GM19239 (cell line): ENCODE measurements around the gene HAND2.

Experiments used
- DNase-seq: peaks from one replicate; pipeline ENCODE4 v3.0.0; 2011; ENCODE audit warnings: low spot score; ENCODE audit not compliant: insufficient read length
- FAIRE-seq: peaks from 2 replicates; lab custom pipeline; 2011; peaks lifted over from hg19 to GRCh38; lab: Jason Lieb, UNC

The HAND2 gene

GRCh38 chr4:173529477-173530325, at the start of gene HAND2:
Gene HAND2, minus strand, starts transcription at chr4:173530229. Its CDS starts 940 bp downstream, at chr4:173529289.
- FAIRE-seq (no peak), DNase-seq (no peak)

DNA sequence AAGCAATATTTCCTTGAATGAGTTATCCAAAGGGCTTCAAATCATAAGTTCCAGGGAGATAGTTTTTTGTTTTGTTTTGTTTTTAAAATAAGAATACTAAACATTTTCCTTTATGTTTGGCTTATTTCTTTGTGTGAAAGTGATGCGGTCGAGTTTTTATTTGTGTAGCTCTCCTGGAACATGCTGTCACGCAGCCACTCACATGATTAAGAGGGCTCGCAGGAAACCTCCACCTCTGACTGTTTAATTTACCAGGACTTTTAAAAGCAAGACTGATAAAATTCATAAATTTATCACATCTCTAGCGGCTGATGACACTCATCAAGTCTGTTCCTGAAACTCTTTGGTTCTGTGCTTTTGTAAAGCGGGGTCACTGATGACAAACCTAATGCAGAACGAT, 48.9 kb upstream of the HAND2 start:
- DNase-seq, result no peak
- no peak for FAIRE-seq

DNA sequence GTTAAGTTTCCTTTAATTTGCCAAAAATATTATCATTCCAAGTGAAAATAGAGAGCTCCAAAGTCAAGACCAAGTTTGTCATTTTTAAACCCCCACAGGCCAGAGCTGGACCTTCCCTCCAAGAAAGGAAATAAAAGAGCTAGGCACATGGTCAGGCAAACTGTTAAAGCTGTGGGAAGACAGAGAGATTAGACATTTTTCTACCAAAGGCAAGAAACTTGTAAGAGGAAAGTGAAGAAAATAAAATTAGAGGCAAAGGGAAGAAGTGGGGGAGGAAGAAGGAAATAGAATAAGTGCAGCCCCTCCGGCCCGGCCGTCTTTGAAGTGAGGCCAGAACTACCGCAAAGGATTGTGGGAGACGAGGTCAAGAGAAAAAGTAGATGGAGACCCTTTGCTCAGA, 47.9 kb upstream of the HAND2 start:
- FAIRE-seq (no peak), DNase-seq (no peak)

DNA sequence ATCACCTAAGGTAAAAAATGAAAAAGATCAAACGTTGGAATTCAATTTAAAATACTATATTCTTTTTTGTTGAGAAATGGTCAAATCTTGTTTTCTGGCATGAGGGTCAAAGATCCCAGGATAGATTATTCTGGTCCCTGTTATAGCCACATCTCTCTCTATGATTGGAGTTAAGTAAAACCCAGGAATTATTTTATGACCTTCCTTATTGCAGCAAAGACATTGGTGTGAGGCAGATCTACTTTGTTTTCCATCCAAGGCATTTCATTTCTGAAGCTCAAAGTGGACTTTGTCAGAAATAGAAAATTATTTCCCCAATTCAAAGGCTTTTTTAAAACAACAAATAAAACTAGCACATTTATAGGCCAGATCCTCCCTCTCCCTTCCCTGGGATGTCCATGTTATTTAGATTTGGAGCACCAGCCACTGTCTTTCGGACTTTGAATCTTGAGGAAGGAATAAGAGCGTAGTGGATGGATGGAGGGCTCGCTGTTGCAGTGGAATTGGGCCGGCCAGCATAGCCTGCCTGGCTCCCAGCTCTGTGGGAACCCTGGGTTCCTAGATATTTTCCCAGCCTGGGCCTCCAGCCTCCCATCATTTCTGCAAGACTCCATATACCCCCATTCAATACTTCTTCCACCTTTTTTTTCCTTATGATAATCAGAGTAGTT, 45.6 kb upstream of the HAND2 start:
- FAIRE-seq (no peak), DNase-seq (no peak)

DNA sequence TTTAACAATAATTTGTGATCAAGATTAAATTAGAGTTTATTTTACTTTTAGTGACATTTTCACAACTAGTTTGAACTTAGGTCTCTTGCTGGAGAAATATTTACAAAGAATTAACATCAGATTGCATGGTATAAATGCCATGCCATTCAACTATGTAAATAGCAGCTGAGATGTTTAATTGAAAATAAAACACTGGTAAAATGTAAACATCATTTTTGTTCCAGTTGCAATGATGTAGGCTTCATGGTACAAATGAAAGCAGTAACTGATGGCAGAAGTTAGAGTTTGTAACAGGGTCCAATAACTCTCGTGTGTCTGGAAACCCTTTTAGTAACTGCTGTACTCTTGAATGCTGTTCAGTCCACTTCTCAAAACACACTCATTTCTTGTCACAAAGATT, 43.7 kb upstream of the HAND2 start:
- DNase-seq (no peak), FAIRE-seq (no peak)

DNA sequence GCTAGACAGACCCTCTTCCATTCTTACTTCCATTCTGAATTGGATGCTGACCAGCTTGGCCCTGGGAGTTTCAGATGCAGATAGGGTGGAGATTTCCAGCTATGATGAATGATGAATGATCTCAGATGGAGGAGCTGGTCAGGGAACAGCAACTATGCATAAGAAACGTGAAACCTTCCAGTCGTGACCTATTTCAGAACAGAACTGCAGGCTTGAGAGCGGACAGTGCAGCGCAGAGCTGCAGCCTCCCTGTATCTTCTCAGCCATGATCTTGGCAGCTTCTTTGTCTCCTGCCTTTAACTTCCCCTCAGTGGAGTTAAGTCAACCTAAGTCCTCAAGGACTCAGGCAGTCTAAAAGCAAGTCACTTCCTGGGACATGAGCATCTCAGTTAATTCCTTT, 43.3 kb upstream of the HAND2 start:
- DNase-seq (no peak), FAIRE-seq (no peak)

DNA sequence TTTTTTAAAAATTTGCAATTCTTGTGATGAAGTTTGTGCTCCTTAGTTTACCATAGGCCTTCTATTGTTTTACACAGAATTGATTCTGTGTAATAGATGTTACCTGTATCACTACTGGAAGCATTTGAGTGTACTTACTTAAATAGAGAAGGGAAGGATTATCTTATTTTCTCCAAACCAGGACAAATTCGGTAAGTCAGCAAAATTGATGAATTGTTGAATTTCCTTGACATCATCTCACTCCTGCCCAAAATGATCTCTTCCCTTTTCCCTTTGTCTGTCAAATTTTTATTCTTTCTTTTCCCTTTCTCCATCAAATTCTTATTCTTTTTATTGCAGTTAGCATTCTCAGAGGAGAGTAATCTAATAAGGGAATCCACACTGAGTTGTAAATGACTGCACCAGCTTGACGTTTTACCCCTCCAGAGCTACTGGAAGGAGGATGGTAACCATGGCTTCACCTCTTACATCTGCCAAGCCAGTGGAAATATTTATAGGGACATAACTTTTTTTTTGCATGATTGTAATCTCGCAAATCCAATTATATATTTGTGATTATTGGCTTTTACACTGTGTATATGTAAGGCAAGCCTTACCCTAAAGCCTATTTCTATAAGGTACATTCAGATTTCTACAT, 42.6 kb upstream of the HAND2 start:
- no peak for DNase-seq
- no peak for FAIRE-seq

GRCh38 chr4:173571620-173572019, 41.6 kb upstream of the HAND2 start:
- DNase-seq (no peak), FAIRE-seq (no peak)

DNA sequence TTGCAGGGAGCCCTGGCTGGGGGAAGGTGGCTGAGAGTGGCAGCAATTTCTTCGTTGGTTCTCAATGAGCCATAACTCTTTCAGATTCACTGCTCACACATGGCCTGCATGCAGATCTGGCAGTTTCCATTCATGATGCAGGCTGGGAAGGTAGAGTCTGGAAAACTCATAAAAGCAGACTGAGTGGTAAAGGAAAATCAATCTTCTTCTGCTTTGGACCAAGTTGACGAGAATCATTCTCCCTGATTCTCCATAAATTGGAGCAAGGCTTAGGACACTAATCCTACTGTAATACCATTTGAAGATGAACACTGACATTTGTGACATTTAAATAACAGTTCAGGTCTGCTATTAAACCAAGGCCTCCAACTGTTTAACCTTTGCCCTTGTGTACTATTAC, 35.3 kb upstream of the HAND2 start:
- no peak for FAIRE-seq
- no peak for DNase-seq

DNA sequence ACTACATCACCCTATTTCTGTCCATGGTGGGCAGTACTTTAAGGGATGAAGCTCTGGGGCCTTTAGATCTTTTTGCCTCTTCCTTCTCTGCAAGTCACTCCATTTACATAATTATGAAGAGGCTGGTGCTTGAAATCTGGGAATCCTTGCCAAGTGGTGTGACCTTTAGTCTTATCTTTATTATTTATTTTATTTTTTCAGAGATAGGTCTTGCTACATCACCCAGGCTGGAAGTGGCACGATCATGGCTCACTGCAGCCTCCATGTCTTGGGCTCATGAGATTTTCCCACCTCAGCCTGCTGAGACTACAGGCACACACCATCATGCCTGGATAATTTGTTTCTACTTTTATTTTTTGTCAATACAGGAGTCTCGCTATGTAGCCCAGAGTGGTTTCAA, 34.4 kb upstream of the HAND2 start:
- no peak for FAIRE-seq
- no peak for DNase-seq

DNA sequence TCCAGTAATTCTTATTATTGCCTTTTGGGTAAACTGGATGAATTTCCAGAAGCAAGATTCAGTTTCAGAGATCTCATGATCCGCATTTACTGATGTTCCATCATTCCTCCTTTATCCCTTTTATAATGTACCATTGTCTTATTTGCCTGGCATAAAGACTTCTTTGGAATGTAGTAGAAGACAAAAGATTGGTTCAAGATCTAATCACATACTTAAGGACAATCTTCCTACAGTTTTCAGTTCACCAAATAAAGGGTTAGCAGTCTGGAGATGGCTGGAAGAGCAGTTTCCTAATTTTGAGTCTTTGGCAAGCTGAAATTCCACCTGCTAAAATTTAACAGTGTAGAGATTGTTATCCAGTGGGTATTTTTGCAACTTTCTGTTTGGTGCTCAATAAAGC, 30.9 kb upstream of the HAND2 start:
- DNase-seq (no peak), FAIRE-seq (no peak)

- no peak for FAIRE-seq
- no peak for DNase-seq
Measured at GRCh38 chr4:173556398-173557131, 26.5 kb upstream of the HAND2 start.

DNA sequence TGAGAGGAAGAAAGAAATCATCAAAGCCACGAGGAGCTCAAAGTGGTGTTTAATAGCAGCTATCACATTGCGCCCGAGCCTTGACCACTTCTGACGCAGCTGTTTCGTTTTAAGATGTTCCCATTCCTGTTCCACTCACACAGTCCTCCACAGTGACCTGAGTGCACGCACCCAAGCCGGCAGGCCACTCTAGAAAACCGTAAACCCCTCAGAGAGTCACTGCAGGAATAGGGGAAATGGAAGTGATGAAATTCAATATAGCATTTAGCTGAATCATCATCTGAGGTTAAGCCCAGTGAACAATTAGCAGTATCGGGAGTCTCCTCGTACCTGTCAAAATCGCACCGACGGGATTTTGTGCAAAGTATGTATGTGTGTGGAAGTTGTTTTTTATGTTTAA, 17.9 kb upstream of the HAND2 start:
- DNase-seq (no peak), FAIRE-seq (no peak)

GRCh38 chr4:173546776-173547175, 16.7 kb upstream of the HAND2 start:
- no peak for DNase-seq
- FAIRE-seq, result no peak

- DNase-seq (no peak), FAIRE-seq (no peak)
Measured at GRCh38 chr4:173545440-173545839, 15.4 kb upstream of the HAND2 start.

DNA sequence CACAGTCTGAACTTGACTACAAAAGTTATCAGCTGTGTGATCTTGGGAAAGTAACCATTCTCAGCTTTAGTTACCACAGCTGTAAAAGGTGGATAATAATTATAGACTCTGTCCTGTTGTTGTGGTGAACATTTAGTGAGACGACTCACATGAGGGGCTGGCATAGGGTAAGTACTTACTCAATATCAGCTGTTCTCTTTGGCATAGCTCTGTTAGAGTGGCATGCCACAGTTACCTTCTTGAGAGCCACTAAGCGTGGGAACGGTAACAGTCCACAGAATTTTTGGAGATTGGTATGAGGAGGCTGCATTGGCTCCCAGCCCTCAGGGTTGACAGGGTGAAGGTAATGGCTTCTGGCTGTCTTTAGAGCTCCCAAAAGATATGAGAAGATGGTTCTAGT, 13.2 kb upstream of the HAND2 start:
- FAIRE-seq (no peak), DNase-seq (no peak)

- DNase-seq, result no peak
- FAIRE-seq, result no peak
Measured at GRCh38 chr4:173539986-173540385, 10.0 kb upstream of the HAND2 start.

- no peak for DNase-seq
- FAIRE-seq, result no peak
Measured at GRCh38 chr4:173538909-173539445, 8.9 kb upstream of the HAND2 start.

DNA sequence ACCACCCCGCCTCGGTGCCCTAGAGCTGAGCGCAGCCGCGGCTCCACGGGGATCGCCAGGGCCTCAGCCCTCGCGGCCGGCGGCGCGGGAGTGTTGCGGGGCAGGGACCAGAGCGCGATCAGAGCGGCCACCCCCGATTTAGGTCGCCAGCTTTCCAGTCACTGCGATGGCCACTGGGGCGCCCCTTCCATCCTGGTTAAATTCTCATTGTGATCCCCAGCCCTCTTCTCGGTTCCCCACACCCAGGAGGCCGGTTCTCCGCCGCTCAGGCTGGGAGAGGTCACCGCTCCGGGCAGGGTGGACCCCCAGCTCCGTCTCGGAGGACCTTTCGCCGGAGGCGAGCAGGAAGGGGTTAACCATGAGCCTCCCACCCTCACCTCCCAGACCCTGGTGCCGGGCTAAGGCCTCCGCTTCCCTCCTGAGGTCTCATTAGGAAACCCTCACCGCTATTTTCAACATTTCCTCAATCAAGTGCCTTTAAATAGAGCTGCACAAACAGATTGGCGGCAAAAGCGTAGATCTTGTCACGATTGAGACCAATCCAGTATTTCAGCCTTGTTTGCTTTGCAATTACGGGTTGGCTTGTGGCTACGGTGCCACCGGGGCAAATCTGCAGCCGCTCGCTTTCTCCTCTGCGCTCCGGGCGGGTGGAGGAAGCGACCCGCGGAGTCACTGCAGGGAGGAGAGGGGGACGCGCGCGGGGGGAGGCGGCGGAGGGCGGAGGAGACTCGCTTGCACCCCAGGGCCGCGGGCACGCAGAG, 8.3 kb upstream of the HAND2 start:
- no peak for DNase-seq
- FAIRE-seq, result no peak
